Choroid plexus epithelial cell (primary cell): Measurements from ENCODE around the gene ESR1.

Source experiments
- DNase-seq: peaks from one replicate; pipeline ENCODE4 v3.0.0-alpha.2; 2010; ENCODE audit warnings: low read depth
- H3K4me3 ChIP-seq: 2 replicates; pipeline ENCODE4 v1.5.1; 2011; ENCODE audit warnings: low read depth, mild to moderate bottlenecking, control low read depth, low read length, moderate library complexity
- CTCF ChIP-seq: conservative IDR thresholded peaks from 2 replicates; pipeline ENCODE4 v1.5.1; 2011; ENCODE audit warnings: low read depth, mild to moderate bottlenecking, control low read depth, inconsistent platforms, low read length, moderate library complexity

Gene ESR1

GRCh38 chr6:152001408-152001807 lies 193.9 kb downstream of the ESR1 start:
- TF ChIP-seq CTCF, result no peak
- no peak for DNase-seq
- no peak overlapping the region for H3K4me3 ChIP-seq

GRCh38 chr6:152002306-152002705 lies 194.8 kb downstream of the ESR1 start:
- no peak for TF ChIP-seq CTCF
- H3K4me3 ChIP-seq, result no peak overlapping the region
- DNase-seq, result no peak

- no peak for TF ChIP-seq CTCF
- no peak overlapping the region for H3K4me3 ChIP-seq
- peak; percentile 33 for DNase-seq
These were observed 196.6 kb downstream of the ESR1 start for GRCh38 chr6:152004036-152004566.

- DNase-seq, result no peak
- H3K4me3 ChIP-seq, result no peak overlapping the region
- no peak for TF ChIP-seq CTCF
These were observed 197.4 kb downstream of the ESR1 start for GRCh38 chr6:152004896-152005295.

GRCh38 chr6:152008779-152009178 lies 201.3 kb downstream of the ESR1 start:
- no peak for DNase-seq
- no peak overlapping the region for H3K4me3 ChIP-seq
- TF ChIP-seq CTCF, result no peak

GRCh38 chr6:152012227-152012626 lies 204.7 kb downstream of the ESR1 start:
- H3K4me3 ChIP-seq, result no peak overlapping the region
- no peak for TF ChIP-seq CTCF
- DNase-seq, result no peak

GRCh38 chr6:152018876-152019275 lies 211.4 kb downstream of the ESR1 start:
- H3K4me3 ChIP-seq, result no peak overlapping the region
- DNase-seq, result no peak
- no peak for TF ChIP-seq CTCF
